Stimulated activated naive CD8-positive, alpha-beta T cell treated with anti-CD3 and anti-CD28 coated beads, Interleukin-15, amount 100 ng/mL, for 72 hours (primary cell): ENCODE data around the gene GNB1.

Source experiments
- ATAC-seq: fragments of 150-1000 bp; cut with Tn5 transposase; 2 replicates; pipeline ENCODE4 v1.10.0; 2021; ENCODE audit warnings: mild to moderate bottlenecking, moderate library complexity
- DNase-seq, 2 donors: peaks; one replicate each; pipeline ENCODE4 v3.0.0; 2021 to 2022
- H3K27ac Mint-ChIP-seq, 2 donors: one replicate each; pipeline ENCODE4 v1.8.0; 2022; ENCODE audit warnings: mild to moderate bottlenecking in 2 of 2, mixed read lengths in 2 of 2, moderate library complexity in 2 of 2
- H3K27me3 Mint-ChIP-seq: one replicate; pipeline ENCODE4 v1.8.0; 2022; ENCODE audit warnings: mixed read lengths
- H3K4me1 Mint-ChIP-seq: one replicate; pipeline ENCODE4 v1.8.0; 2022; ENCODE audit warnings: mild to moderate bottlenecking, mixed read lengths
- H3K4me3 Mint-ChIP-seq, 2 donors: one replicate each; pipeline ENCODE4 v1.8.0; 2022; ENCODE audit warnings: mild to moderate bottlenecking in 2 of 2, mixed read lengths in 2 of 2, moderate library complexity in 1 of 2
- H3K9me3 Mint-ChIP-seq, 2 donors: one replicate each; pipeline ENCODE4 v1.8.0; 2022; ENCODE audit warnings: mixed read lengths in 2 of 2

GNB1 gene

DNA sequence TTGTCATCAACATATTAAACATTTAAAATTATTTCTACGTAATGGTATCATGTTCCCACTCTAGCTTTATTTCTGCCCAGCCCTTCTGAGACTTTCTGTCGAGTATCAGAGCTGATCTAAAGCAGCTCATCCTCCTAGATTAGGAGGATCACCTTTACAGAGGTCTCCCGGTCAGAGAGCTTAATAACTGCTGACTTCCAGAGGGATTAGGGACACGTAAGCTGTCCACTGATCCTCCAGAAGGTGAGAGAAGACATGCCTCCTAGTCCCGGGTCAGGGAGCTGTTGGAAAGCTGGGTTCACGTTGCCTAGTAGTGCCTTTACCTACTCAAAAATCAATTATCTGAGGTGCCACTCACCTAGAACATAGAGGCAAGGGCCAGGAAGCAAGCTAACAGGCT is 81.4 kb downstream of the GNB1 start:
- H3K4me3 Mint-ChIP-seq = no peak overlapping the region
- no peaks in the 10 kb centered on the region for H3K9me3 Mint-ChIP-seq
- no peak for DNase-seq
- no peaks in the 10 kb centered on the region for H3K27me3 Mint-ChIP-seq
- peak overlapping the region in 1 of 2 donors; percentile 63 for H3K27ac Mint-ChIP-seq
- peaks cover 14% of the 10 kb centered on the region for H3K4me1 Mint-ChIP-seq
- no peak for ATAC-seq

- DNase-seq (no peak), ATAC-seq (no peak)
- Mint-ChIP-seq H3K9me3 (no peaks in the 10 kb centered on the region), H3K27ac (no peak overlapping the region), H3K4me3 (no peak overlapping the region), H3K4me1 (peaks cover 14% of the 10 kb centered on the region), H3K27me3 (no peaks in the 10 kb centered on the region)
Measured at GRCh38 chr1:1808206-1808605, 82.7 kb downstream of the GNB1 start.

- H3K9me3 Mint-ChIP-seq = no peaks in the 10 kb centered on the region
- H3K27me3 Mint-ChIP-seq = no peaks in the 10 kb centered on the region
- H3K4me1 Mint-ChIP-seq = peaks cover 14% of the 10 kb centered on the region
- H3K27ac Mint-ChIP-seq = peak overlapping the region in 1 of 2 donors; percentile 80
- no peak for ATAC-seq
- no peak overlapping the region for H3K4me3 Mint-ChIP-seq
- DNase-seq = no peak
Measured at GRCh38 chr1:1806890-1807289, 84.0 kb downstream of the GNB1 start.

GRCh38 chr1:1804301-1804700 is 86.6 kb downstream of the GNB1 start:
- peaks cover 19% of the 10 kb centered on the region for H3K4me1 Mint-ChIP-seq
- ATAC-seq = no peak
- H3K4me3 Mint-ChIP-seq = no peak overlapping the region
- H3K27me3 Mint-ChIP-seq = no peaks in the 10 kb centered on the region
- H3K9me3 Mint-ChIP-seq = no peaks in the 10 kb centered on the region
- no peak overlapping the region for H3K27ac Mint-ChIP-seq
- DNase-seq = no peak

DNA sequence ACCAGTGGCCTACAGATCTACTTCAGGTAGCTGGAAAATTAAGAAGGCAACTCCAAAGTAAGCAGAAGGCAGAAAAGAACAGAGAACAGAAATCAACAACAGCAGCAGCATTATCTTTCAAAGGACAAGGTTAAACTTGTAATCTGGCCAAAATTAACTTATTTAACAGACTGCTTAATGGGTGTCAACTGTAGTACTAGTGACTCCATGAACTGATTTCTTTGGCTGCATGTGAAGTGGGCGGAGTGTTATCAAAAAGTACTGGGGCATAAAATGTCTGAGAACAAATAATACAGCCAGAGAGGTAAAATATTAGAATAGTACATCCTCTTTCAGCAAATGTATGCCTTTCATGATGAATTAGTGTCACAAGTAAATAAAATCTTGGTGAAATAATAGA is 88.0 kb downstream of the GNB1 start:
- H3K4me3 Mint-ChIP-seq = no peak overlapping the region
- ATAC-seq = no peak
- no peak for DNase-seq
- no peaks in the 10 kb centered on the region for H3K9me3 Mint-ChIP-seq
- no peaks in the 10 kb centered on the region for H3K27me3 Mint-ChIP-seq
- H3K27ac Mint-ChIP-seq = peak overlapping the region in 1 of 2 donors; percentile 76
- peaks cover 15% of the 10 kb centered on the region for H3K4me1 Mint-ChIP-seq

DNA sequence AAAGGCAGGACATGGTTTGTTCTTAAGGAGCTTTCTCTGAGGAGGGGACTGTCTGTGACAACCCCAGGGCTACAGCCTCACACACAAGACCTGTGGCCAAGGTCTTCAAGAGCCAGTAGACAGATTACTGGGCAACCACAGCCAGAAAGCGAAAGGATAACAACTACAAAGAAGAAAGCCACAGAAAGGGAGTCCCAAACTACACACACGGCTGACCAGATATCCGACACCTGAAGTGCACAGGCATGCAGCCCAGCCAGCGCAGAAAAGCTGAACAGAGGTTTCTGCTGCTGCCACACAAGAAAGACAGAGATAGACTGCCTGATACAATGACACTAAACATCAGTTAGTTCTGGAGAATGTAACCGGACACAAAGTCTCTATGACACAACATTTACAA is 91.2 kb downstream of the GNB1 start:
- no peak for DNase-seq
- no peak for ATAC-seq
- Mint-ChIP-seq H3K4me1 (peaks cover 11% of the 10 kb centered on the region), H3K4me3 (no peak overlapping the region), H3K27me3 (no peaks in the 10 kb centered on the region), H3K27ac (no peak overlapping the region), H3K9me3 (no peaks in the 10 kb centered on the region)

DNA sequence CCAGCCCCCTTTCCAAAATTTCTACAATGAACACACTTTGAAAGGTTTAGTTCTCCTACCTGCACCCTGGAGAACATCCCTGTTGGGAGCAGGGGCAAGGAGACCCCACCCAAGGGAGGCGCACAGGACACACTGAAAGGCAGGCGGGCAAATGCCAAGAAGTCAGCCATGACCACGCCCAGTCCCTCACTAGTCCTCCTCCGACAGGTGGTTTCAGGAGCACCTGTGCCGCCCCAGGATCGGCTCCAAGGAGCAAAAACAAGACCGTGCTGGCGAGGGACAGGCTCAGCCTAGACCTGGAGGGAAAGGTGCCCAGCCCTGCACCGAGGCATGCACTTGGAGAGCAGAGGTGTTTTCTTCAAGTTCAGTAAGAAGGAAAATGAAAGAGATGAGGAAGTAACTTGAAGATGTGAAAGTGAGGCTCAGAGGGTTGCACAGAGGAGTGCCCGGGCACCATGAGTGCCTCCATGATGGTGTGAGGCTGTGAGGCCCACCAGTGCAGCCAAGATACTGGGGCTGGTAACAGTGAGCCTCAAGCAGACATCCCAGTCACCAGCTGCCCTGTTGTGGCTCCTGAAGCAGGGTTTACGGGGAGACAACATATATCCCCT is 93.1 kb downstream of the GNB1 start:
- no peaks in the 10 kb centered on the region for H3K27me3 Mint-ChIP-seq
- peaks cover 11% of the 10 kb centered on the region for H3K4me1 Mint-ChIP-seq
- peak overlapping the region in 1 of 2 donors; percentile 2 for H3K27ac Mint-ChIP-seq
- H3K9me3 Mint-ChIP-seq = no peaks in the 10 kb centered on the region
- H3K4me3 Mint-ChIP-seq = no peak overlapping the region
- DNase-seq (no peak), ATAC-seq (no peak)

DNA sequence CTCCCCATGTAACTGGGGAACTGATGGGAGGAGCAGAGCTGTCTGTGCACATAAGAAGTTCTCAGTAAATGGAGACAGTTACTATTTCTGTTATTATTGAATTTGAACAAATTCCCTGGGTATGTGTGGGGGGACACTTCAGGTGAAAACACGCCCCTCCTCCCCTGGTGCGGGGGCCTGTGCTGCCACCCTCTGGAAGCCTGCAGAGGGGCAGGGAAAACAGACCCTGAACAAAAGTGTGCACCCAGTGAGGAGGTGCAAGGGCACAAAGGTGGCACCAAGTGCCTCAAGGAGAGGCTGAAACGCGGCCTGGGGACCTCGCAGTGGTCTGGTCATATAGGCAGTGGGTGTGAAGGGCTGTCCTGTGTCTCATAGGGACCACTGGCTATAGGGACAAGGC is 94.4 kb downstream of the GNB1 start:
- DNase-seq = no peak
- Mint-ChIP-seq H3K27me3 (no peaks in the 10 kb centered on the region), H3K27ac (peak overlapping the region in 1 of 2 donors; percentile 95), H3K9me3 (no peaks in the 10 kb centered on the region), H3K4me3 (no peak overlapping the region), H3K4me1 (peaks cover 11% of the 10 kb centered on the region)
- peak; percentile 58 for ATAC-seq

- no peaks in the 10 kb centered on the region for H3K9me3 Mint-ChIP-seq
- peaks cover 11% of the 10 kb centered on the region for H3K4me1 Mint-ChIP-seq
- H3K4me3 Mint-ChIP-seq = no peak overlapping the region
- DNase-seq (no peak), ATAC-seq (no peak)
- no peaks in the 10 kb centered on the region for H3K27me3 Mint-ChIP-seq
- no peak overlapping the region for H3K27ac Mint-ChIP-seq
Measured at GRCh38 chr1:1794999-1795398, 95.9 kb downstream of the GNB1 start.

- H3K4me3 Mint-ChIP-seq = no peak overlapping the region
- no peaks in the 10 kb centered on the region for H3K9me3 Mint-ChIP-seq
- peak overlapping the region in 1 of 2 donors; percentile 74 for H3K27ac Mint-ChIP-seq
- no peaks in the 10 kb centered on the region for H3K27me3 Mint-ChIP-seq
- DNase-seq = no peak
- peaks cover 6% of the 10 kb centered on the region for H3K4me1 Mint-ChIP-seq
- ATAC-seq = no peak
Measured at GRCh38 chr1:1793481-1794244, 97.2 kb downstream of the GNB1 start.

DNA sequence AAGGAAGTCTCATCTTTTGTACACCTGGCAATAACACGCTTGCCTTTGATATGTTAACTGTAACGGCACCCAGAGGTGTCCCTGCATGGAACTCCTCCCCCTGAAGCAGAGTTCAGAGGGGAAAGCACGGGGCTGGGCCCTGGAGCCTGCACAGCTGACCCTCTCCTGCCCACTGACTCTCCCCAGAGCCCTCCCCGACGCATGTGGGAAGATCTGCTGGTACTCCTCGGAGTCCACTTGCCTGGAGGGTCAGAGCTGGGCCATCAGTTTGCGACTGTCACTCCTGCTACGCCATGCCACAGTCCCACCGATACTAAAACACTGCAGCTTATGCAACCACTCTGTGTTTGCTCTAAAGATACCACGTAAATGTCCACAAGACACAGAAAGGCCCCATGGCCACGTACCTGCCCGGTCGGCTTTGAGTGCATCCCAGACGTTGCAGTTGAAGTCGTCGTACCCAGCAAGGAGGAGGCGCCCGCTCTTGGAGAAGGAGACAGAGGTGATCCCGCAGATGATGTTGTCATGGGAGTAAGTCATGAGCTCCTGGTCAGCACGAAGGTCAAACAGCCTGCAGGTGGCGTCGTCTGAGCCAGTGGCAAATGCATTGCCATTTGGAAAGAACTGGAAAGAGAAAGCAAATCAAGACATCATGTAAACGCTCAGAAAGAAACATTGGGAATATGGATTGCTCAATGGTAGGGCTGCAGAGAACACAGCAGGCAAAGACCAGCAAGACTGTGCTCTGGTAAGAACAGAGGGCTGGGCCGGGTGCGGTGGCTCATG is 102.0 kb downstream of the GNB1 start:
- Mint-ChIP-seq H3K4me3 (no peak overlapping the region), H3K27me3 (no peaks in the 10 kb centered on the region), H3K9me3 (no peaks in the 10 kb centered on the region), H3K27ac (no peak overlapping the region), H3K4me1 (peaks cover under 1% of the 10 kb centered on the region)
- ATAC-seq = no peak
- no peak for DNase-seq

DNA sequence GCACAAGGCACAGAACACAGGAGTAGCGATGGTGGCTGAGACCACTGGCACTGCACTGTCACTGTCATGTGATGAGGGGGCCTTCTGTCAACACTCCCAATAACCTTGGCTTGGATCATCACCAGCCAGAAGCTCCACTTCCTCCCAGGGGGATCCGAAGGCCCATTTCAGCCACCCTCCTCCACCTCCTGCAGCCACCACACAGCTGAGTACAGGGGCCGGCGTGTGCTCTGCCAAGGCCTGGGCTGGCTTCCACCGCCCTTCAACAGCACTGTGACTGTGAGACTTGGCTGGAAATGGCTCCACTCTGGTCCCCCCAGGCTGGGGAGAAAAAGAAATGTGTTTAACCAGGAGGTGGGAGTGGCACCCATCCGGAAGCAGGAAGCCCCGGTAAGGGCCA is 102.8 kb downstream of the GNB1 start:
- Mint-ChIP-seq H3K4me1 (peaks cover 7% of the 10 kb centered on the region), H3K27ac (no peak overlapping the region), H3K9me3 (no peaks in the 10 kb centered on the region), H3K27me3 (no peaks in the 10 kb centered on the region), H3K4me3 (no peak overlapping the region)
- no peak for ATAC-seq
- DNase-seq = no peak

DNA sequence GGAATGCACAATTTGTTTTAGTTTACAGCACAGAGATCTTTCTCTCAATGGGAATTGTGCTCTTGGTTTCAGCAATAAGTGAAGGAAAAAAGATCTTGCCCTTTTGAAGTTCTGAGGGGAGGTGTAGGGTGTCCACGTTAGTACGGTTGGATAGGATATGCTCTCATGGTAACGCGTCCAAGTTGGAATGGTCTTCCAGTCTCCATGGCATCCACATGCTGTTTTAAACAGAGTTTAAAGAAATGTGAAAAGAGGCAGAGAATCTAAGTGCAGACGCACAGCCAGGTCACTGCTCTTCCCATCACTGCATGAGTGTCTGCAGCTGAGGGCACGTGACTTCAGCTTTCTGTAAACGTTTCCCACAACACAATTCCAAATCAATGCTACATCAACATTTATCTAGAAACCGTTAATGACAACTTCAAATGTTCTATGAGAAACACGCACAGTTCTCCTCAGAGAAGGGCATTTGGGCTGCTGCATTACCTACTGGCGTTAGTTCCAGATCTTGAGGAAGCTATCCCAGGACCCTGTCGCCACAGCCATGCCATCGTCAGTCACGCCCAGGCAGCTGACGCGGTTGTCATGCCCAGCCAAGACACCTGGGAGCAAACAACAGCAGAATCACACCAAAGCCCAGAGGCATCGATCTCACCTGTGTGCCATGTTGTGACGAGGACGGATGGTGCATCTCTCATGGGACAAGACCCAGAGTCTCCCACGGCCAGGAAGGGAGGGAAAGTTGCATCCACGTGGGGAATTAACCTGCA is 103.9 kb downstream of the GNB1 start:
- peak overlapping the region in 1 of 2 donors; percentile 3 for H3K27ac Mint-ChIP-seq

GRCh38 chr1:1785666-1786065 is 105.2 kb downstream of the GNB1 start:
- no peak overlapping the region for H3K4me3 Mint-ChIP-seq

More for the DNA sequence above, 103.9 kb downstream of the GNB1 start:
- peaks cover 19% of the 10 kb centered on the region for H3K4me1 Mint-ChIP-seq
- H3K9me3 Mint-ChIP-seq = no peaks in the 10 kb centered on the region
- no peak overlapping the region for H3K4me3 Mint-ChIP-seq
- ATAC-seq (no peak), DNase-seq (no peak)
- H3K27me3 Mint-ChIP-seq = no peaks in the 10 kb centered on the region

GRCh38 chr1:1784933-1785332 is 106.0 kb downstream of the GNB1 start:
- DNase-seq (no peak), ATAC-seq (no peak)
- H3K27me3 Mint-ChIP-seq = no peaks in the 10 kb centered on the region
- H3K27ac Mint-ChIP-seq = peak overlapping the region in 1 of 2 donors; percentile 6
- H3K4me1 Mint-ChIP-seq = peaks cover 39% of the 10 kb centered on the region
- no peaks in the 10 kb centered on the region for H3K9me3 Mint-ChIP-seq
- H3K4me3 Mint-ChIP-seq = no peak overlapping the region

More at GRCh38 chr1:1785666-1786065, 105.2 kb downstream of the GNB1 start:
- Mint-ChIP-seq H3K4me1 (peaks cover 32% of the 10 kb centered on the region), H3K9me3 (no peaks in the 10 kb centered on the region), H3K27ac (no peak overlapping the region), H3K27me3 (no peaks in the 10 kb centered on the region)
- ATAC-seq (no peak), DNase-seq (no peak)
